EL (cell line): ENCODE data around the gene MICU2.

Experiments
- DNase-seq: peaks from one replicate; pipeline ENCODE4 v3.0.0-alpha.2; 2016

The MICU2 gene

GRCh38 chr13:21603531-21604448, at the start of gene MICU2:
TSS of gene MICU2 (minus strand) at chr13:21604170. CDS start at chr13:21604148, 22 bp downstream.
- DNase-seq, result peak; percentile 95

GRCh38 chr13:21641629-21642028, 37.7 kb upstream of the MICU2 start:
- no peak for DNase-seq

GRCh38 chr13:21639561-21639960, 35.6 kb upstream of the MICU2 start:
- no peak for DNase-seq

- peak; percentile 20 for DNase-seq
Measured at GRCh38 chr13:21638319-21639282, 34.6 kb upstream of the MICU2 start.

GRCh38 chr13:21637296-21637695, 33.3 kb upstream of the MICU2 start:
- peak; percentile 53 for DNase-seq

- no peak for DNase-seq
Measured at GRCh38 chr13:21636656-21637055, 32.7 kb upstream of the MICU2 start.

- DNase-seq, result no peak
Measured at GRCh38 chr13:21632196-21632595, 28.2 kb upstream of the MICU2 start.

GRCh38 chr13:21625366-21625765, 21.4 kb upstream of the MICU2 start:
- peak; percentile 30 for DNase-seq

GRCh38 chr13:21620861-21621260, 16.9 kb upstream of the MICU2 start:
- no peak for DNase-seq

- no peak for DNase-seq
Measured at GRCh38 chr13:21619633-21620220, 15.8 kb upstream of the MICU2 start.

GRCh38 chr13:21616880-21617279, 12.9 kb upstream of the MICU2 start:
- peak; percentile 34 for DNase-seq

- DNase-seq, result no peak
Measured at GRCh38 chr13:21616205-21616866, 12.4 kb upstream of the MICU2 start.

- DNase-seq, result no peak
Measured at GRCh38 chr13:21615427-21615826, 11.5 kb upstream of the MICU2 start.

- DNase-seq, result no peak
Measured at GRCh38 chr13:21613791-21614190, 9.8 kb upstream of the MICU2 start.

GRCh38 chr13:21611385-21611784, 7.4 kb upstream of the MICU2 start:
- DNase-seq, result no peak

GRCh38 chr13:21610687-21611086, 6.7 kb upstream of the MICU2 start:
- no peak for DNase-seq

GRCh38 chr13:21608961-21609360, 5.0 kb upstream of the MICU2 start:
- peak; percentile 37 for DNase-seq

- DNase-seq, result no peak
Measured at GRCh38 chr13:21606796-21607195, 2.8 kb upstream of the MICU2 start.

- no peak for DNase-seq
Measured at GRCh38 chr13:21606251-21606650, 2.3 kb upstream of the MICU2 start.

GRCh38 chr13:21596722-21597121, 7.2 kb downstream of the MICU2 start:
- no peak for DNase-seq

- DNase-seq, result no peak
Measured at GRCh38 chr13:21595546-21595822, 8.5 kb downstream of the MICU2 start.

GRCh38 chr13:21594715-21595545, 9.0 kb downstream of the MICU2 start:
- DNase-seq, result no peak
